IMR-90 (cell line): ENCODE measurements around the gene SLFN12L. TPM values are rescaled to one million over a fixed set of nuclear protein-coding genes. Genes with fewer than 3 reads are reported as not detected.

Source experiments
- ATAC-seq: fragments of 200-7000 bp; cut with Tn5 transposase; 2 replicates; pipeline ENCODE4 v1.9.1; 2020; ENCODE audit warnings: low read depth, mild to moderate bottlenecking, moderate library complexity
- BruUV-seq: library from RNA; stranded (reverse); fragments of 400-500 nt; replicated peaks from 2 replicates; lab custom pipeline; 2021; lab: Mats Ljungman, UMichigan
- CTCF ChIA-PET: fragments of 300-600 bp; formaldehyde crosslinking; extraction: SDS; loops from one replicate; lab custom pipeline; 2021; ENCODE audit warnings: antibody characterized with exemption; lab: Yijun Ruan, JAX
- POLR2A ChIA-PET: fragments of 300-600 bp; sonication (Branson Sonifier 250); formaldehyde crosslinking; loops from one replicate; lab custom pipeline; 2022; ENCODE audit warnings: antibody characterized with exemption; ENCODE audit not compliant: unreplicated experiment; lab: Charles Lee
- DNase-seq: peaks from one replicate; pipeline ENCODE4 v3.0.0; 2013
- H2AFZ ChIP-seq: replicated peaks from 2 replicates; pipeline ENCODE3; 2013; ENCODE audit warnings: low read length, mild to moderate bottlenecking; ENCODE audit not compliant: poor library complexity
- H2AK5ac ChIP-seq: 2 replicates; pipeline ENCODE4 v1.6.1; 2013; ENCODE audit warnings: low read depth, low read length, inconsistent platforms
- H2AK9ac ChIP-seq: replicated peaks from 2 replicates; pipeline ENCODE3; 2013; ENCODE audit warnings: mild to moderate bottlenecking, low read depth, low read length, moderate library complexity; ENCODE audit not compliant: poor library complexity
- H2BK120ac ChIP-seq: 2 replicates; pipeline ENCODE4 v1.6.1; 2013; ENCODE audit warnings: low read depth, low read length, inconsistent platforms
- H2BK15ac ChIP-seq: 3 replicates; pipeline ENCODE4 v1.6.1; 2013; ENCODE audit warnings: low read depth, low read length, inconsistent platforms
- H2BK20ac ChIP-seq: 2 replicates; pipeline ENCODE4 v1.6.1; 2013; ENCODE audit warnings: low read depth, mild to moderate bottlenecking, inconsistent platforms, low read length, moderate library complexity
- H2BK5ac ChIP-seq: 2 replicates; pipeline ENCODE4 v1.6.1; 2013; ENCODE audit warnings: mild to moderate bottlenecking, low read depth, low read length, inconsistent platforms; ENCODE audit not compliant: poor library complexity, severe bottlenecking
- H3K14ac ChIP-seq: replicated peaks from 2 replicates; pipeline ENCODE4 v1.6.1; 2013; ENCODE audit warnings: low read depth, low read length, inconsistent platforms
- H3K18ac ChIP-seq: 2 replicates; pipeline ENCODE4 v1.6.1; 2013; ENCODE audit warnings: low read depth, low read length, control low read depth
- H3K23ac ChIP-seq: 2 replicates; pipeline ENCODE4 v1.6.1; 2013; ENCODE audit warnings: low read depth, low read length, inconsistent platforms
- H3K27ac ChIP-seq: 2 replicates; pipeline ENCODE4 v1.5.1; 2013; ENCODE audit warnings: mild to moderate bottlenecking, control low read depth, low read length; ENCODE audit not compliant: insufficient read depth
- H3K27me3 ChIP-seq: 2 replicates; pipeline ENCODE4 v1.6.1; 2013; ENCODE audit warnings: low read length; ENCODE audit not compliant: control insufficient read depth, insufficient read depth
- H3K36me3 ChIP-seq: 2 replicates; pipeline ENCODE4 v1.6.1; 2013; ENCODE audit warnings: low read length, mixed read lengths; ENCODE audit not compliant: control insufficient read depth, insufficient read depth
- H3K4ac ChIP-seq: 2 replicates; pipeline ENCODE4 v1.6.1; 2013; ENCODE audit warnings: low read depth, low read length, inconsistent platforms
- H3K4me1 ChIP-seq: 2 replicates; pipeline ENCODE4 v1.6.1; 2013; ENCODE audit warnings: low read length, mixed read lengths; ENCODE audit not compliant: control insufficient read depth, insufficient read depth
- H3K4me2 ChIP-seq: 2 replicates; pipeline ENCODE4 v1.6.1; 2013; ENCODE audit warnings: low read depth, mild to moderate bottlenecking, control low read depth, low read length, moderate library complexity
- H3K4me3 ChIP-seq: 2 replicates; pipeline ENCODE4 v1.5.1; 2013; ENCODE audit warnings: low read depth, mild to moderate bottlenecking, control low read depth, low read length, moderate library complexity; ENCODE audit not compliant: insufficient read depth
- H3K56ac ChIP-seq: 2 replicates; pipeline ENCODE4 v1.6.1; 2013; ENCODE audit warnings: low read length, inconsistent platforms; ENCODE audit not compliant: insufficient read depth; ENCODE audit errors: extremely low read depth
- H3K79me1 ChIP-seq, 2 experiments: 2 replicates each; pipeline ENCODE4 v1.6.1; 2013; ENCODE audit warnings: low read length in 2 of 2, inconsistent platforms in 1 of 2, low read depth in 1 of 2
- H3K9ac ChIP-seq: 2 replicates; pipeline ENCODE4 v1.6.1; 2013; ENCODE audit warnings: low read depth, low read length, control low read depth
- H3K9me1 ChIP-seq: 2 replicates; pipeline ENCODE4 v1.6.1; 2013; ENCODE audit warnings: low read length, inconsistent platforms; ENCODE audit not compliant: insufficient read depth
- H3K9me3 ChIP-seq: 2 replicates; pipeline ENCODE4 v1.6.1; 2013; ENCODE audit warnings: low read length; ENCODE audit not compliant: control insufficient read depth, insufficient read depth
- H4K20me1 ChIP-seq: 2 replicates; pipeline ENCODE4 v1.6.1; 2013; ENCODE audit warnings: low read length, inconsistent platforms; ENCODE audit not compliant: insufficient read depth
- H4K5ac ChIP-seq: 2 replicates; pipeline ENCODE4 v1.6.1; 2013; ENCODE audit warnings: mild to moderate bottlenecking, low read depth, low read length, control low read depth
- H4K8ac ChIP-seq, 2 experiments: 2 replicates each; pipeline ENCODE4 v1.6.1; 2013; ENCODE audit warnings: low read depth in 2 of 2, low read length in 2 of 2, control low read depth in 1 of 2, inconsistent platforms in 1 of 2
- H4K91ac ChIP-seq: 2 replicates; pipeline ENCODE4 v1.6.1; 2013; ENCODE audit warnings: low read depth, low read length, inconsistent platforms; ENCODE audit not compliant: insufficient read depth
- BHLHE40 ChIP-seq: fragments of 150-350 bp; IDR thresholded peaks from 2 replicates; pipeline ENCODE4 v1.6.1; 2016; ENCODE audit warnings: mild to moderate bottlenecking, low read depth, low read length
- CEBPB ChIP-seq: IDR thresholded peaks from 2 replicates; pipeline ENCODE4 v1.6.1; 2012; ENCODE audit warnings: low read depth, low read length, improper control_type of control experiment
- FOS ChIP-seq: fragments of 150-350 bp; IDR thresholded peaks from 2 replicates; pipeline ENCODE4 v1.6.1; 2016; ENCODE audit warnings: low read depth, low read length
- MAZ ChIP-seq: IDR thresholded peaks from 2 replicates; pipeline ENCODE4 v1.6.1; 2012; ENCODE audit warnings: low read depth, mild to moderate bottlenecking, low read length, improper control_type of control experiment, moderate library complexity, borderline replicate concordance
- MXI1 ChIP-seq: IDR thresholded peaks from 2 replicates; pipeline ENCODE4 v1.6.1; 2012; ENCODE audit warnings: low read depth, mild to moderate bottlenecking, low read length, moderate library complexity, borderline replicate concordance
- NFE2L2 ChIP-seq: fragments of 150-350 bp; IDR thresholded peaks from 2 replicates; pipeline ENCODE4 v1.6.1; 2016; ENCODE audit warnings: low read depth, mild to moderate bottlenecking, low read length
- WGBS, 2 experiments: methylation state at CpG; one replicate each; pipeline versions ENCODE4 v1.1.5 to v1.1.7; 2013; ENCODE audit warnings: missing lambda C conversion rate in 2 of 2; ENCODE audit not compliant: insufficient read length in 1 of 2; ENCODE audit errors: extremely low coverage in 2 of 2; 5-methylcytosine and 5-hydroxymethylcytosine counted together
- dilution Hi-C: fragments of 300-500 bp; cut with HindIII; formaldehyde crosslinking; loops from one replicate; pipeline ENCODE4 v1.14.3; 2018; ENCODE audit warnings: low sequenced_read_pairs; ENCODE audit not compliant: unreplicated experiment
- in situ Hi-C: fragments of 300-500 bp; cut with MboI; formaldehyde crosslinking; loops from 3 replicates; pipeline ENCODE4 v1.14.3; 2019; ENCODE audit warnings: low sequenced_read_pairs, inconsistent platforms, mixed read lengths
- intact Hi-C: fragments of 100-400 bp; cut with micrococcal nuclease; formaldehyde crosslinking; loops from 2 replicates; pipeline ENCODE4 v1.10.0; 2022
- polyA plus RNA-seq, 3 experiments: library from polyadenylated mRNA; depleted of rRNA; stranded (reverse); fragments of >200 nt; gene quantifications; 2 replicates each; pipeline ENCODE4 v1.2.3, GENCODE V29; 2012; ENCODE audit warnings: low replicate concordance in 1 of 3
- total RNA-seq: library from RNA; depleted of rRNA; stranded (reverse); fragments of >200 nt; gene quantifications from 2 replicates; pipeline ENCODE4 v1.2.3, GENCODE V29; 2012
- TF ChIP-seq, protein P1 (sequence below): fragments of 150-350 bp; IDR thresholded peaks from 2 replicates; pipeline ENCODE4 v1.6.1; 2016; ENCODE audit warnings: low read depth, mild to moderate bottlenecking, low read length, moderate library complexity, borderline replicate concordance
- TF ChIP-seq, protein P2 (sequence below): conservative IDR thresholded peaks from 2 replicates; pipeline ENCODE4 v1.5.1; 2012; ENCODE audit warnings: mild to moderate bottlenecking, low read depth, low read length, improper control_type of control experiment

The SLFN12L gene
- total and polyA plus RNA-seq, 2 of the 4 experiments (the other 2 are of a cell fraction): 0.18 TPM; not detected in 1

DNA sequence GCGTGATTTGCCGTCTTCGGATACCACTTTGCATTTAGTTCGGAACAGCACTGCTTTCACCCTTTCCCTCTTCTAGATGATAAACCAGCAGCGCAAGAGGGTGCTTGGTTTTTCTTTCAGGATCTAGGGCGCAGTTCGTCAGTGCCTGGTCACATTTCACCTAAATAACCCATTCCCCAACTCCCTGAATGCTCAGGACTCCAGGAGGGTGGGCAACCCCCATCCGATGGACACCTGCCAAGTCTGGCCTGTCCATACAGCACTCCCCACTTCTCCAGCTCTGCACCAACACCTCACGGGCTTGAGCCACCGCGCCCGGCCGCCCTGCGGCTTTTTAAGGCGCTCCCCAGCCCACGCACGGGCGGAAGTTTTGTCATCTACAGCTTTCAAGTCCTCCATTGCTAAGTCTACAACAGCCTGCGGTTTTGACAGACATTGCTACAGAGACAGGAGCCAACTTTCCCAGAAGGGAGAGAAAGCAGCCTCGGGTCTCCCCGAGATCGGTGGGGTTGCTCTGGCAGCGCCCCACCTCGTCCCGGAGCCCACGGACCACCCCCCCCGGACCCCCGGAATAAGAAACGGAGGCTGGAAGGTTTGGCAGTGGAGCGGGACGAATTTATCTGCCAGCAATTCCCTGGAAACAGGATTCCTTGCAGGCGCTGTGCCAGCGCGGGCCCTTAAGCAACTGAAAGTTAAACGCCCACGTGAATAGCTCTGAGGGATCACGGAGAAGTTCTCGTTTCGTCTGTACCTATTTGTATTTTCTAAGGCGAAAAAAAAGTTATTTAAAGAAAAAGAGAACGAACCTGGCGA is 50.4 kb downstream of the SLFN12L start:
- CTCF ChIA-PET: interaction anchor here (0.6 kb wide), 1 partner anchor 122 kb away, joined by 3 read pairs; no protein-coding TSS in a partner anchor

More for the DNA sequence above, 50.4 kb downstream of the SLFN12L start:
- ATAC-seq (peak; percentile 71), DNase-seq (peak; percentile 56)
- Histone ChIP-seq H3K79me1 (no peaks in the 10 kb centered on the region), H2AK5ac (no peak overlapping the region), H3K4me1 (no peaks in the 10 kb centered on the region), H3K56ac (no peak overlapping the region), H3K27me3 (peaks cover 26% of the 10 kb centered on the region), H3K23ac (no peak overlapping the region; the same call in 1 of the 2 replicates), H2BK5ac (no peak overlapping the region), H4K91ac (no peak overlapping the region), H2BK15ac (no peak overlapping the region), H3K9me3 (peaks cover 5% of the 10 kb centered on the region; the same call in 1 of the 2 replicates), H3K9me1 (no peaks in the 10 kb centered on the region), H2AK9ac (no peak overlapping the region), H3K4me3 (peak overlapping the region; percentile 52), H3K4ac (no peak overlapping the region), H3K36me3 (no peaks in the 10 kb centered on the region), H2AFZ (peak overlapping the region; percentile 90), H3K27ac (no peak overlapping the region), H3K18ac (no peak overlapping the region; the same call in 1 of the 2 replicates), H2BK20ac (no peak overlapping the region), H4K20me1 (no peaks in the 10 kb centered on the region), H3K14ac (no peak overlapping the region; the same call in 1 of the 2 replicates), H4K5ac (no peak overlapping the region), H3K4me2 (peak overlapping the region; percentile 84), H2BK120ac (no peak overlapping the region), H3K9ac (no peak overlapping the region), H4K8ac (no peak overlapping the region)
- TF ChIP-seq CEBPB (peak; percentile 4; the same call in 1 of the 2 replicates), BHLHE40 (peak; percentile 39; the same call in 1 of the 2 replicates), NFE2L2 (no peak), MXI1 (no peak), MAZ (0 out of 2 replicates have a peak, but pooled peaks have one; percentile 6), FOS (no peak)
- TF ChIP-seq, protein P1, sequence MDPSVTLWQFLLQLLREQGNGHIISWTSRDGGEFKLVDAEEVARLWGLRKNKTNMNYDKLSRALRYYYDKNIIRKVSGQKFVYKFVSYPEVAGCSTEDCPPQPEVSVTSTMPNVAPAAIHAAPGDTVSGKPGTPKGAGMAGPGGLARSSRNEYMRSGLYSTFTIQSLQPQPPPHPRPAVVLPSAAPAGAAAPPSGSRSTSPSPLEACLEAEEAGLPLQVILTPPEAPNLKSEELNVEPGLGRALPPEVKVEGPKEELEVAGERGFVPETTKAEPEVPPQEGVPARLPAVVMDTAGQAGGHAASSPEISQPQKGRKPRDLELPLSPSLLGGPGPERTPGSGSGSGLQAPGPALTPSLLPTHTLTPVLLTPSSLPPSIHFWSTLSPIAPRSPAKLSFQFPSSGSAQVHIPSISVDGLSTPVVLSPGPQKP: no peak
- TF ChIP-seq, protein P2, sequence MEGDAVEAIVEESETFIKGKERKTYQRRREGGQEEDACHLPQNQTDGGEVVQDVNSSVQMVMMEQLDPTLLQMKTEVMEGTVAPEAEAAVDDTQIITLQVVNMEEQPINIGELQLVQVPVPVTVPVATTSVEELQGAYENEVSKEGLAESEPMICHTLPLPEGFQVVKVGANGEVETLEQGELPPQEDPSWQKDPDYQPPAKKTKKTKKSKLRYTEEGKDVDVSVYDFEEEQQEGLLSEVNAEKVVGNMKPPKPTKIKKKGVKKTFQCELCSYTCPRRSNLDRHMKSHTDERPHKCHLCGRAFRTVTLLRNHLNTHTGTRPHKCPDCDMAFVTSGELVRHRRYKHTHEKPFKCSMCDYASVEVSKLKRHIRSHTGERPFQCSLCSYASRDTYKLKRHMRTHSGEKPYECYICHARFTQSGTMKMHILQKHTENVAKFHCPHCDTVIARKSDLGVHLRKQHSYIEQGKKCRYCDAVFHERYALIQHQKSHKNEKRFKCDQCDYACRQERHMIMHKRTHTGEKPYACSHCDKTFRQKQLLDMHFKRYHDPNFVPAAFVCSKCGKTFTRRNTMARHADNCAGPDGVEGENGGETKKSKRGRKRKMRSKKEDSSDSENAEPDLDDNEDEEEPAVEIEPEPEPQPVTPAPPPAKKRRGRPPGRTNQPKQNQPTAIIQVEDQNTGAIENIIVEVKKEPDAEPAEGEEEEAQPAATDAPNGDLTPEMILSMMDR: no peak
- POLR2A ChIA-PET: interaction anchor here (0.6 kb wide), 2 partner anchors 27 to 101 kb away, joined by 3 to 4 read pairs; no protein-coding TSS in a partner anchor
- WGBS, 2 experiments: 19% methylated on average over 19 of the region's 42 CpGs; no CpG with 5 or more reads in 1 of the 2 experiments
- dilution Hi-C loops: no loop called here
- in situ Hi-C loops: no loop called here
- BruUV-seq: no TSS peak
- intact Hi-C loops: loop anchor here (1.0 kb wide), 1 partner anchor 175 kb away; no protein-coding TSS in a partner anchor
